GM21723 (cell line): ENCODE results near the gene HPDL.

Experiments
- ATAC-seq: cut with Tn5 transposase; IDR thresholded peaks from one replicate; pipeline ENCODE4 v1.9.1; 2021; ENCODE audit warnings: mild to moderate bottlenecking, moderate library complexity; ENCODE audit not compliant: unreplicated experiment

Gene HPDL

GRCh38 chr1:45321444-45321843, 5.3 kb upstream of the HPDL start:
- ATAC-seq: no peak

GRCh38 chr1:45322486-45323040, 4.1 kb upstream of the HPDL start:
- no peak for ATAC-seq

GRCh38 chr1:45325851-45326506, 716 bp upstream of the HPDL start:
- ATAC-seq: no peak

GRCh38 chr1:45327644-45328515, 1.2 kb downstream of the HPDL start:
- ATAC-seq: no peak

- no peak for ATAC-seq
Measured at GRCh38 chr1:45328680-45329079, 2.0 kb downstream of the HPDL start.

- ATAC-seq: no peak
Measured at GRCh38 chr1:45329445-45329844, 2.8 kb downstream of the HPDL start.

GRCh38 chr1:45331436-45332345, 5.0 kb downstream of the HPDL start:
- no peak for ATAC-seq

GRCh38 chr1:45332346-45332720, 5.6 kb downstream of the HPDL start:
- ATAC-seq: no peak

GRCh38 chr1:45334308-45335245, 7.9 kb downstream of the HPDL start:
- no peak for ATAC-seq

- ATAC-seq: no peak
Measured at GRCh38 chr1:45335855-45336324, 9.2 kb downstream of the HPDL start.

- no peak for ATAC-seq
Measured at GRCh38 chr1:45337630-45338325, 11.1 kb downstream of the HPDL start.

GRCh38 chr1:45339789-45340558, 13.3 kb downstream of the HPDL start, which contains the start of the genes MUTYH and TOE1:
MUTYH (minus strand) TSS chr1:45340440; CDS start chr1:45334505, 5,935 bp downstream.
TOE1 (plus strand) TSS chr1:45340170; CDS start chr1:45340253, 83 bp downstream.
- peak; percentile 80 for ATAC-seq

- no peak for ATAC-seq
Measured at GRCh38 chr1:45340816-45341466, 14.2 kb downstream of the HPDL start.

- ATAC-seq: no peak
Measured at GRCh38 chr1:45344499-45344898, 17.8 kb downstream of the HPDL start.

GRCh38 chr1:45345014-45345413, 18.3 kb downstream of the HPDL start:
- no peak for ATAC-seq

- ATAC-seq: no peak
Measured at GRCh38 chr1:45346473-45346872, 19.8 kb downstream of the HPDL start.

GRCh38 chr1:45348020-45348419, 21.3 kb downstream of the HPDL start:
- no peak for ATAC-seq

GRCh38 chr1:45348609-45348965, 21.9 kb downstream of the HPDL start:
- ATAC-seq: no peak
